H9 (cell line): ENCODE results near the gene SPINT3. TPM values are rescaled to one million over a fixed set of nuclear protein-coding genes. Genes with fewer than 3 reads are reported as not detected.

ENCODE experiments used
- DNase-seq: peaks from one replicate; pipeline ENCODE4 v3.0.0-alpha.2; 2017
- H2AFZ ChIP-seq: one replicate; pipeline ENCODE4 v1.6.1; 2013; ENCODE audit warnings: mild to moderate bottlenecking, low read length, control low read depth, moderate library complexity
- H2AK5ac ChIP-seq: 2 replicates; pipeline ENCODE4 v1.6.1; 2013; ENCODE audit warnings: low read length, control low read depth, mixed read lengths; ENCODE audit not compliant: insufficient read length
- H2BK120ac ChIP-seq: one replicate; pipeline ENCODE4 v1.6.1; 2013; ENCODE audit warnings: low read depth, mild to moderate bottlenecking, low read length, control low read depth, inconsistent platforms; ENCODE audit not compliant: poor library complexity, severe bottlenecking
- H2BK12ac ChIP-seq: 2 replicates; pipeline ENCODE4 v1.6.1; 2013; ENCODE audit warnings: low read length, control low read depth, mixed read lengths, low read depth; ENCODE audit not compliant: insufficient read length
- H2BK15ac ChIP-seq: 2 replicates; pipeline ENCODE4 v1.6.1; 2013; ENCODE audit warnings: low read depth, low read length, control low read depth
- H2BK20ac ChIP-seq: one replicate; pipeline ENCODE4 v1.6.1; 2013; ENCODE audit warnings: low read depth, mild to moderate bottlenecking, low read length, control low read depth, inconsistent platforms; ENCODE audit not compliant: poor library complexity, severe bottlenecking
- H2BK5ac ChIP-seq: 2 replicates; pipeline ENCODE4 v1.6.1; 2013; ENCODE audit warnings: low read length, control low read depth, mixed read lengths; ENCODE audit not compliant: insufficient read length
- H3K14ac ChIP-seq: 2 replicates; pipeline ENCODE4 v1.6.1; 2013; ENCODE audit warnings: low read length, control low read depth; ENCODE audit not compliant: insufficient read depth
- H3K18ac ChIP-seq: 2 replicates; pipeline ENCODE4 v1.6.1; 2013; ENCODE audit warnings: low read depth, mild to moderate bottlenecking, mixed read lengths, low read length, control low read depth; ENCODE audit not compliant: insufficient read length
- H3K23ac ChIP-seq: 2 replicates; pipeline ENCODE4 v1.6.1; 2013; ENCODE audit warnings: low read length, control low read depth, mixed read lengths, low read depth; ENCODE audit not compliant: insufficient read length
- H3K23me2 ChIP-seq: 2 replicates; pipeline ENCODE4 v1.6.1; 2013; ENCODE audit warnings: low read depth, mild to moderate bottlenecking, mixed read lengths, low read length, control low read depth; ENCODE audit not compliant: insufficient read length, poor library complexity, severe bottlenecking
- H3K27ac ChIP-seq: 2 replicates; pipeline ENCODE4 v1.5.1; 2013; ENCODE audit warnings: low read length, control low read depth, mixed read lengths, low read depth; ENCODE audit not compliant: insufficient read length
- H3K27me3 ChIP-seq: 2 replicates; pipeline ENCODE4 v1.6.1; 2013; ENCODE audit warnings: low read length, control low read depth, inconsistent platforms; ENCODE audit not compliant: insufficient read depth
- H3K4ac ChIP-seq: 2 replicates; pipeline ENCODE4 v1.6.1; 2013; ENCODE audit warnings: low read depth, mild to moderate bottlenecking, control low read depth, inconsistent platforms, low read length, moderate library complexity
- H3K4me1 ChIP-seq: 2 replicates; pipeline ENCODE4 v1.6.1; 2013; ENCODE audit warnings: low read length, control low read depth, inconsistent platforms; ENCODE audit not compliant: insufficient read depth
- H3K4me2 ChIP-seq: 2 replicates; pipeline ENCODE4 v1.6.1; 2013; ENCODE audit warnings: low read length, control low read depth, mixed read lengths; ENCODE audit not compliant: insufficient read length, insufficient read depth
- H3K56ac ChIP-seq: 2 replicates; pipeline ENCODE4 v1.6.1; 2013; ENCODE audit warnings: low read depth, mild to moderate bottlenecking, mixed read lengths, low read length, control low read depth; ENCODE audit not compliant: insufficient read length
- H3K79me1 ChIP-seq: 2 replicates; pipeline ENCODE4 v1.6.1; 2013; ENCODE audit warnings: low read depth, mild to moderate bottlenecking, moderate library complexity, low read length, control low read depth, inconsistent platforms; ENCODE audit not compliant: insufficient read depth, poor library complexity, severe bottlenecking
- H3K79me2 ChIP-seq: 2 replicates; pipeline ENCODE4 v1.6.1; 2013; ENCODE audit warnings: low read length, control low read depth, inconsistent platforms; ENCODE audit not compliant: insufficient read depth
- H3K9ac ChIP-seq: 2 replicates; pipeline ENCODE4 v1.6.1; 2013; ENCODE audit warnings: low read length, control low read depth, mixed read lengths; ENCODE audit not compliant: insufficient read length; ENCODE audit errors: extremely low read depth
- H3K9me3 ChIP-seq: one replicate; pipeline ENCODE4 v1.6.1; 2013; ENCODE audit warnings: low read depth, low read length, inconsistent platforms; ENCODE audit not compliant: control insufficient read depth
- H3T11ph ChIP-seq: one replicate; pipeline ENCODE4 v1.6.1; 2013; ENCODE audit warnings: mild to moderate bottlenecking, low read length, control low read depth, inconsistent platforms
- H4K20me1 ChIP-seq: one replicate; pipeline ENCODE4 v1.6.1; 2013; ENCODE audit not compliant: control insufficient read depth, insufficient read length, insufficient read depth
- H4K5ac ChIP-seq: 2 replicates; pipeline ENCODE4 v1.6.1; 2013; ENCODE audit warnings: low read depth, mild to moderate bottlenecking, mixed read lengths, low read length, control low read depth; ENCODE audit not compliant: insufficient read length
- H4K8ac ChIP-seq: replicated peaks from 2 replicates; pipeline ENCODE4 v1.6.1; 2013; ENCODE audit warnings: low read length, control low read depth, mixed read lengths, low read depth; ENCODE audit not compliant: insufficient read length
- H4K91ac ChIP-seq: 2 replicates; pipeline ENCODE4 v1.6.1; 2013; ENCODE audit warnings: low read depth, mild to moderate bottlenecking, moderate library complexity, mixed read lengths, low read length, control low read depth; ENCODE audit not compliant: insufficient read length
- H3K27ac Mint-ChIP-seq, 3 experiments: 2 replicates in 2 of 3; 3 replicates in 1 of 3; pipeline ENCODE4 v1.8.0; 2020 to 2021; ENCODE audit warnings: mixed read lengths in 3 of 3, mild to moderate bottlenecking in 1 of 3, moderate library complexity in 1 of 3
- H3K27me3 Mint-ChIP-seq: 2 replicates; pipeline ENCODE4 v1.8.0; 2021; ENCODE audit warnings: low read depth, mild to moderate bottlenecking, moderate library complexity, mixed read lengths
- H3K36me3 Mint-ChIP-seq, 3 experiments: 2 replicates in 2 of 3; 3 replicates in 1 of 3; pipeline ENCODE4 v1.8.0; 2020 to 2021; ENCODE audit warnings: low read depth in 3 of 3, mixed read lengths in 3 of 3; ENCODE audit not compliant: insufficient read depth in 1 of 3
- H3K4me1 Mint-ChIP-seq, 2 experiments: 2 replicates each; pipeline ENCODE4 v1.8.0; 2020; ENCODE audit warnings: mixed read lengths in 2 of 2
- H3K4me3 Mint-ChIP-seq, 2 experiments: 2 replicates in 1 of 2; 3 replicates in 1 of 2; pipeline ENCODE4 v1.8.0; 2020 to 2021; ENCODE audit warnings: mild to moderate bottlenecking in 2 of 2, mixed read lengths in 2 of 2, moderate library complexity in 1 of 2
- H3K9me3 Mint-ChIP-seq, 2 experiments: 2 replicates in 1 of 2; 3 replicates in 1 of 2; pipeline ENCODE4 v1.8.0; 2020; ENCODE audit warnings: mild to moderate bottlenecking in 2 of 2, mixed read lengths in 2 of 2, moderate library complexity in 1 of 2
- WGBS: extraction: QIAGEN DNeasy Blood & Tissue Kit; methylation state at CpG from one replicate; pipeline ENCODE4 v1.1.7; 2013; ENCODE audit warnings: missing lambda C conversion rate, low lambda C conversion rate, mixed read lengths; ENCODE audit not compliant: insufficient read length; ENCODE audit errors: extremely low coverage; 5-methylcytosine and 5-hydroxymethylcytosine counted together
- total RNA-seq: library from RNA; stranded (reverse); gene quantifications from 2 replicates; pipeline ENCODE4 v1.2.1, GENCODE V29; 2021
- TF ChIP-seq, protein P1 (sequence below): fragments of 200-600 bp; sonication (generic); conservative IDR thresholded peaks from 3 replicates; pipeline ENCODE4 v1.8.0; 2021; ENCODE audit warnings: antibody characterized with exemption, mild to moderate bottlenecking

The SPINT3 gene
- total RNA-seq, 1 experiment from 2014 or later, result not detected

DNA sequence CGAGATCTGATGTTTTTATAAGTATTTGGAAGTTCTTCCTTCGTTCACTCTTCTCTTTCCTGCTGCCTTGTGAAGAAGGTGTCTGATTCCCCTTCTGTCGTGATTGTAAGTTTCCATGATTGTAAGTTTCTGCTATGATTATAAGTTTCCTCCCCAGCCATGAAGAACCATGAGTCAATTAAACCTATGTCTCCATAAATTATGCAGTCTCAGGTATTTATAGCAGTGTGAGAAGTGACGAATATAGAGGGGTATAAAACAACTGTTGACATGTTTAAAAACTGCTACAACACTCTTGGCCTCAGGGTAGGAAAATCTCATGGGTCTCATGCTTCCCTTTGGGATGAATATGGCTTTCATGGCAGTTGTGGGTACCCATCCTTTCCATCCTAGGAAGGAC is 51.7 kb downstream of the SPINT3 start:
- H3K4me2 ChIP-seq, result no peak overlapping the region
- no peaks in the 10 kb centered on the region for H3K9me3 Mint-ChIP-seq
- no peak overlapping the region for H2BK20ac ChIP-seq

More for the DNA sequence above, 51.7 kb downstream of the SPINT3 start:
- H2BK12ac ChIP-seq, result no peak overlapping the region
- H3K4ac ChIP-seq, result no peak overlapping the region
- H4K91ac ChIP-seq, result no peak overlapping the region
- H3K18ac ChIP-seq, result no peak overlapping the region
- no peak overlapping the region for H2BK120ac ChIP-seq
- no peak overlapping the region for H2BK15ac ChIP-seq
- H3K4me1 ChIP-seq, result no peaks in the 10 kb centered on the region
- no CpG with 5 or more reads among the region's 4 CpGs for WGBS
- Mint-ChIP-seq H3K4me3 (no peak overlapping the region), H3K4me1 (peaks cover 15 to 20% of the 10 kb centered on the region in 2 experiments), H3K36me3 (no peaks in the 10 kb centered on the region; a peak in 1 of 7 replicates), H3K27me3 (peaks cover 5% of the 10 kb centered on the region), H3K27ac (no peak overlapping the region)
- no peak overlapping the region for H2AK5ac ChIP-seq
- no peak overlapping the region for H3K14ac ChIP-seq
- no peak overlapping the region for H3T11ph ChIP-seq
- no peak overlapping the region for H4K5ac ChIP-seq
- H3K9ac ChIP-seq, result no peak overlapping the region
- TF ChIP-seq, protein P1, sequence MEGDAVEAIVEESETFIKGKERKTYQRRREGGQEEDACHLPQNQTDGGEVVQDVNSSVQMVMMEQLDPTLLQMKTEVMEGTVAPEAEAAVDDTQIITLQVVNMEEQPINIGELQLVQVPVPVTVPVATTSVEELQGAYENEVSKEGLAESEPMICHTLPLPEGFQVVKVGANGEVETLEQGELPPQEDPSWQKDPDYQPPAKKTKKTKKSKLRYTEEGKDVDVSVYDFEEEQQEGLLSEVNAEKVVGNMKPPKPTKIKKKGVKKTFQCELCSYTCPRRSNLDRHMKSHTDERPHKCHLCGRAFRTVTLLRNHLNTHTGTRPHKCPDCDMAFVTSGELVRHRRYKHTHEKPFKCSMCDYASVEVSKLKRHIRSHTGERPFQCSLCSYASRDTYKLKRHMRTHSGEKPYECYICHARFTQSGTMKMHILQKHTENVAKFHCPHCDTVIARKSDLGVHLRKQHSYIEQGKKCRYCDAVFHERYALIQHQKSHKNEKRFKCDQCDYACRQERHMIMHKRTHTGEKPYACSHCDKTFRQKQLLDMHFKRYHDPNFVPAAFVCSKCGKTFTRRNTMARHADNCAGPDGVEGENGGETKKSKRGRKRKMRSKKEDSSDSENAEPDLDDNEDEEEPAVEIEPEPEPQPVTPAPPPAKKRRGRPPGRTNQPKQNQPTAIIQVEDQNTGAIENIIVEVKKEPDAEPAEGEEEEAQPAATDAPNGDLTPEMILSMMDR, result no peak
- H3K79me1 ChIP-seq, result no peaks in the 10 kb centered on the region
- H3K79me2 ChIP-seq, result no peaks in the 10 kb centered on the region
- H3K56ac ChIP-seq, result no peak overlapping the region
- no peaks in the 10 kb centered on the region for H4K20me1 ChIP-seq
- DNase-seq, result no peak
- H4K8ac ChIP-seq, result no peak overlapping the region
- H3K23ac ChIP-seq, result no peak overlapping the region
- H2AFZ ChIP-seq, result no peak overlapping the region
- no peak overlapping the region for H2BK5ac ChIP-seq
- no peak overlapping the region for H3K27ac ChIP-seq
- no peaks in the 10 kb centered on the region for H3K23me2 ChIP-seq
- H3K27me3 ChIP-seq, result no peaks in the 10 kb centered on the region
- no peaks in the 10 kb centered on the region for H3K9me3 ChIP-seq
